HCEC 1CT (cell line): Measurements from ENCODE around the gene LAMB2.

ENCODE experiments used
- DNase-seq: peaks from one replicate; pipeline ENCODE4 v3.0.0-alpha.2; 2017

The LAMB2 gene

DNA sequence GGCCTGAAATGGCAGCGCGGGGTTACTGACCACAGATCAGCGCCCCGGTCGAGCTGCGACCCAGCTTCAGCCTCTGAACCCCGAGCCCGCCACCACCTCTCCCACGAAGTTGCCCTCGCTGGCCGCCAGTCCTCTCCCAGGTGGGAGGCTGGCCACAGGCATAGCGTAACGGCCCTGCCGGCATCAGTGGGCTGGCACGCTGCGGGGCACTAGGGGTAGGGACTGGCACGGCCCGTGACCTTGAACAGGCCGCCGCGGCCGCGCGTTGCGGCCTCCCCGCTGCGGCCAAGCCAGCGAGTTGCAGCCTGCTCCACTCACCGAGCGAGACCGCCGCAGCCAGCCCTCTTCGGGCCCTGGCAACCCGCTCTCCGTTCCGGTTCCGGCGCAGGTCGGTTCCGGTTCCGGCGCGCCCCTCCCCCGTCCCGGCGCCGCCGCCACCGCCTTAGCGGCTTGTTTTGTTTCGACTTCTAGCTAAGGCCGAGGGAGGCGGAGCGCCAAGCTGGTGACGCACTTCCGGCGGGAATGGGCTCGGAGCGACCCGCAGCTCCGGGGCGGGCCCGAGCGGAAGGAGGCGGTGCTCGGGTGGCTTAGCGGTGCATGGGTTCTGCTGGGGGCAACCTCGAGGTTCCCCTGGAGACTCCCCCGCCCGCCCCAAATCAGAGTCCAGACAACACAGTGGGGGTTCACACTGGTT is 12.3 kb downstream of the LAMB2 start, which contains the start of gene USP19:
Gene USP19, minus strand, starts transcription at position 386 of the 694 bp plus-strand sequence. CDS start 1,678 bp downstream, outside the sequence.
- DNase-seq: peak; percentile 87

DNA sequence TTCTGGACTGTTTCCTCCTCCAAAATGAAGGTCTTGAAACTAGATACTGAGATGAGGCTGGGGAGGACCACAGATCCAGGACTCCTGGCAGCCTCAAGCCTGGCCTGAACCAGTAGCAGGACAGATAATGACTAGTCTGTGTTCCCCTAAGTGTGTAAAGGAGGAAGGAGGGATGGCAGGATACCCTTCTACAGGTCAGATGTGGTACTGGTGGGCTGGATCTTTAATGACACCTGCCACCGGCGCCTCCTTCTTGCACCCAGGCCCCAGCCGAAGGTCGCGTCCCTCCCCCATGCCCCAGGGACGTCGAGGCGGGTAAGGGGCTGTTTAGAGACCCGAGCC is 12.8 kb downstream of the LAMB2 start:
- no peak for DNase-seq

- DNase-seq: no peak
These were observed 13.4 kb downstream of the LAMB2 start for GRCh38 chr3:49119439-49119838.

GRCh38 chr3:49119036-49119435 is 13.8 kb downstream of the LAMB2 start:
- no peak for DNase-seq

GRCh38 chr3:49112262-49112661 is 20.6 kb downstream of the LAMB2 start:
- no peak for DNase-seq

GRCh38 chr3:49111347-49111746 is 21.5 kb downstream of the LAMB2 start:
- no peak for DNase-seq

DNA sequence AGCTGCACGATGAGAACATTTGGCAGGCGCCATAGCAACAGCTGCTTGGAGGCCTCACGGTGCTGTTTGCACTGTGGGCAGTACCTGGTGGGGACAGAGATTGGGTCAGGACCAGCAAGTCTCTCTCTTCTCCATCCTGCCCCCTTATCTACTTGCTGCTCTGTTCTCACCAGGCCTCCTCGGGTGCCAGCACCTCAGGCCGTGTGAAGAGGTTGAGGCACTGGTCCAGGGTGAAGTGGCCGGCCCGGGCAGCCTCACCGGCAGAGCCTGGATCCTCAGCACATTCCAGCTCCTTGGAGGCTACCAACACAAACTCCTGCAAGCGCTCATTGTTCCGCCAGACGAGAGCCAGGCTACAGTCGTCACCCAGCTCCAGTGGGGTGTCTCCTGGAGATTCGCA is 22.1 kb downstream of the LAMB2 start:
- DNase-seq: no peak

GRCh38 chr3:49108346-49108745 is 24.5 kb downstream of the LAMB2 start:
- no peak for DNase-seq

DNA sequence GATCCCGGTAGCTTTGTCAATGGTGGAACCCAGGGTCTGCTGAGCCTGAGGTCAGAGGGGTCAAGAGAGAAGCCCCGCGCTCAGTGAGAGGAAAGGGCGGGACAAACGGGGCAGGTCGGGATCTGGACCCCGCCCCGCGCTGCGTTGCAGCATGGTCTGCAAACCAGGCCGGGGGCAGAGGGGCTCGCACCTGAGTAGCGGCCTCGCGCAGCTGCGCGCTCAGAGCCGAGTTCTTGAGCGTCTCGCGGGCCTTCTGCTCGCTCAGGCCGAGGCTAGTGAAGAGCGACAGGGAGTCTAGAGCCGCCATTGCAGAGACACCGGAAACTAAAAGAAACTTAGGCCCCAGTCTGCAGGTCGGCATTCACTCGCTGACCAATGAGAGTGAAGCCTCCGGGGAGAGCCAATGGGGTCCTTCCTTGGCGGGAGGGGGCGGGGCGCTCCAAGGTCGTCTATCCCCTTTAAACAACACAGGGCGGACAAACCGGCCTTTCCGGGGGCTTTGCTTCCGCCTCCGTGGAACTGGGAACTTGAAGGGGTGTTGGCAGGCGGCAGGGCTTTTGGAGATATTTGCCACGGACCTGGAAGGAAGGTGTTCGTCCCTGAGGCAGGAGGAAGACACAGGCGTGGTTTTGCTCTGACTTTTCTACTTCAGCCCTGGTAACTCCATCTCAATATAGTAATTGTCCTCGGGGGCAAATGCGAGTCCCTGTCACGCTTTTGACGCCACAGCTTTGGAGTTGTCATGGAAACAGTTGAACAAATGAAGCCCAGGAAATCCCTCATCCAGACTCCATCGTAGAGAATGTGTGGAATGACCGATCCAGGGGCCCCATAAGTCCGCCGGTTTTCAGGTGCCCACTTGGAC is 28.2 kb downstream of the LAMB2 start, which contains the start of gene QARS1:
Gene QARS1, minus strand, starts transcription at position 331 of the 865 bp plus-strand sequence. Its CDS starts 24 bp downstream, at position 307.
- DNase-seq: peak; percentile 86

- DNase-seq: no peak
These were observed 28.8 kb downstream of the LAMB2 start for GRCh38 chr3:49104052-49104426.

- no peak for DNase-seq
These were observed 32.7 kb downstream of the LAMB2 start for GRCh38 chr3:49100046-49100615.

- no peak for DNase-seq
These were observed 33.8 kb downstream of the LAMB2 start for GRCh38 chr3:49098910-49099630.

- no peak for DNase-seq
These were observed 34.4 kb downstream of the LAMB2 start for GRCh38 chr3:49098429-49098828.

- peak; percentile 97 for DNase-seq
These were observed 38.7 kb downstream of the LAMB2 start, which contains the start of gene QRICH1 for GRCh38 chr3:49093853-49094767. QRICH1 (minus strand) TSS chr3:49094071; CDS start chr3:49077017, 17,054 bp downstream.

GRCh38 chr3:49092938-49093852 is 39.7 kb downstream of the LAMB2 start:
- DNase-seq: peak; percentile 67

- DNase-seq: no peak
These were observed 51.4 kb downstream of the LAMB2 start for GRCh38 chr3:49081429-49081828.

GRCh38 chr3:49079270-49079669 is 53.6 kb downstream of the LAMB2 start:
- no peak for DNase-seq

- DNase-seq: no peak
These were observed 56.2 kb downstream of the LAMB2 start for GRCh38 chr3:49076646-49077045.

DNA sequence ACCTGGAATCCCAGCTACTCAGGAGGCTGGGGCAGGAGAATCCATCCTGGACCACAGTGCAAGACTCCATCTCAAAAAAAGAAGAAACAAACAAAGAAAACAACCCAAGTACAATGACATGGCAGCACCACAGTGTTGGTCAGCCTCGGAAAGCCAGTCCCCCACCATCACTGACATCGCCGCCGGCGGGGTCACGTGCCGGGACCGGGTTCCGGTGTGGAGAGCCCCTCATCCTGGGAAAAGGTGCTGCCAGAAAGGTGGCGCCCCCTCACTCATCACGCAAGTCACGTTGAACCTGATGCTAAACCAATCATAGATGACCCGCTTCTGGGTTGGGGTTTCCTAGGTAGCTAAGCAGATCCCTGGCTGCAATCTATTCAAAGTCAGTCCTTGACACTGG is 56.7 kb downstream of the LAMB2 start:
- no peak for DNase-seq
